Psoas muscle (tissue), 8 donors: Measurements from ENCODE around the gene FBXO36. TPM values are rescaled to one million over a fixed set of nuclear protein-coding genes. Genes with fewer than 3 reads are reported as not detected.

Experiments used
- ATAC-seq, 4 donors: fragments of 200-7000 bp; cut with Tn5 transposase; one replicate each; pipeline ENCODE4 v1.9.1; 2020; ENCODE audit warnings: moderate library complexity in 3 of 4, mild to moderate bottlenecking in 2 of 4
- DNase-seq, 2 donors: peaks; one replicate each; pipeline ENCODE4 v3.0.0-alpha.2; 2020
- H3K27ac ChIP-seq: fragments of 200-600 bp; one replicate; pipeline ENCODE4 v1.8.0; 2022
- H3K27me3 ChIP-seq, 3 donors: fragments of 200-600 bp in 1 of 3; one replicate each; pipeline versions ENCODE4 v1.6.1 to v1.8.0; 2013 to 2022; ENCODE audit warnings: low read length in 2 of 3, mild to moderate bottlenecking in 2 of 3, moderate library complexity in 1 of 3; ENCODE audit not compliant: insufficient read depth in 3 of 3
- H3K36me3 ChIP-seq, 2 donors: fragments of 200-600 bp in 1 of 2; one replicate each; pipeline versions ENCODE4 v1.6.1 to v1.8.0; 2013 to 2022; ENCODE audit warnings: low read depth in 1 of 2, mild to moderate bottlenecking in 1 of 2, moderate library complexity in 1 of 2; ENCODE audit not compliant: insufficient read depth in 1 of 2
- H3K4me1 ChIP-seq: fragments of 200-600 bp; one replicate; pipeline ENCODE4 v1.8.0; 2022
- H3K4me3 ChIP-seq: fragments of 200-600 bp; one replicate; pipeline ENCODE4 v1.8.0; 2022; ENCODE audit warnings: mild to moderate bottlenecking
- H3K9me3 ChIP-seq: fragments of 200-600 bp; one replicate; pipeline ENCODE4 v1.8.0; 2022
- CTCF ChIP-seq: fragments of 200-600 bp; IDR thresholded peaks from one replicate; pipeline ENCODE4 v1.8.0; 2022; ENCODE audit warnings: antibody characterized with exemption
- WGBS, 3 donors: extraction: QIAGEN DNeasy Blood & Tissue Kit; methylation state at CpG; one replicate each; pipeline versions ENCODE4 v1.1.6 to v1.1.7; 2013; 5-methylcytosine and 5-hydroxymethylcytosine counted together
- intact Hi-C, 2 donors: fragments of 100-400 bp; cut with DNase I; formaldehyde crosslinking; loops; one replicate each; pipeline versions ENCODE4 v1.11.0 to v1.14.2; 2022
- polyA plus RNA-seq, 3 donors: library from polyadenylated mRNA; stranded (reverse); fragments of 200-250 nt; gene quantifications; one replicate each; pipeline ENCODE4 v1.2.3, GENCODE V29; 2013
- total RNA-seq, 4 donors: library from RNA; stranded (reverse); fragmentation: NEBNext Ultra II Directional in 2 of 4; extraction: Animal tissue kit (Norgen Biotek cat#: 25700) in 2 of 4; gene quantifications; one replicate each; pipeline versions ENCODE4 v1.2.1 to v1.2.4, GENCODE V29; 2021 to 2023
- donor health status: healthy with polysubstance abuse.
- donor health status: DM: no; HTN: no; CAD: no; lungs with moderate emphysema.
- donor health status: Bipolar disorder and iron deficiency.
- donor health status: healthy.
- donor health status: DM: yes; HTN: yes; CAD: no.
- donor health status: DM: no; HTN: no; CAD: no.
- donor health status: DM: no; HTN: no; CAD: no.
- donor health status: DM: yes; HTN: yes; CAD: no.

Gene FBXO36
- total and polyA plus RNA-seq, 7 donors, result 0.21 to 1.2 (median 0.60) TPM

- no peak for TF ChIP-seq CTCF
- no peaks in the 10 kb centered on the region for H3K27me3 ChIP-seq
- H3K36me3 ChIP-seq, result no peaks in the 10 kb centered on the region
- ATAC-seq (no peak), DNase-seq (no peak)
- H3K9me3 ChIP-seq, result no peaks in the 10 kb centered on the region
- peaks cover 7% of the 10 kb centered on the region for H3K4me1 ChIP-seq
- H3K27ac ChIP-seq, result no peak overlapping the region
- intact Hi-C loops, result no loop called here
- H3K4me3 ChIP-seq, result no peak overlapping the region
Observed at GRCh38 chr2:229925201-229925600, 2.9 kb downstream of the FBXO36 start.

GRCh38 chr2:229927817-229928321 is 5.6 kb downstream of the FBXO36 start:
- DNase-seq (no peak), ATAC-seq (no peak)
- intact Hi-C loops, result no loop called here
- no peak for TF ChIP-seq CTCF
- H3K36me3 ChIP-seq, result no peaks in the 10 kb centered on the region
- H3K4me3 ChIP-seq, result no peak overlapping the region
- no peak overlapping the region for H3K27ac ChIP-seq
- H3K4me1 ChIP-seq, result peaks cover 7% of the 10 kb centered on the region
- no peaks in the 10 kb centered on the region for H3K9me3 ChIP-seq
- H3K27me3 ChIP-seq, result no peaks in the 10 kb centered on the region
- 95 to 96% (median 95%) methylated on average over 2 of the region's 2 CpGs for WGBS, 3 donors

GRCh38 chr2:229930656-229931055 is 8.4 kb downstream of the FBXO36 start:
- H3K4me3 ChIP-seq, result no peak overlapping the region
- TF ChIP-seq CTCF, result no peak
- intact Hi-C loops, result no loop called here
- no peaks in the 10 kb centered on the region for H3K9me3 ChIP-seq
- no peaks in the 10 kb centered on the region for H3K36me3 ChIP-seq
- H3K27ac ChIP-seq, result no peak overlapping the region
- no peak for ATAC-seq
- 91 to 93% (median 93%) methylated on average over 7 of the region's 7 CpGs for WGBS, 3 donors
- no peaks in the 10 kb centered on the region for H3K27me3 ChIP-seq
- H3K4me1 ChIP-seq, result no peaks in the 10 kb centered on the region
- no peak for DNase-seq

- WGBS, 3 donors, result 95 to 97% (median 96%) methylated on average over 5 of the region's 5 CpGs
- H3K4me3 ChIP-seq, result no peak overlapping the region
- no peak for DNase-seq
- H3K9me3 ChIP-seq, result no peaks in the 10 kb centered on the region
- H3K36me3 ChIP-seq, result no peaks in the 10 kb centered on the region
- no peak for ATAC-seq
- no peak for TF ChIP-seq CTCF
- no peaks in the 10 kb centered on the region for H3K4me1 ChIP-seq
- intact Hi-C loops, result no loop called here
- H3K27ac ChIP-seq, result no peak overlapping the region
- no peaks in the 10 kb centered on the region for H3K27me3 ChIP-seq
Observed at GRCh38 chr2:229931241-229931640, 8.9 kb downstream of the FBXO36 start.

- H3K9me3 ChIP-seq, result peaks cover 3% of the 10 kb centered on the region
- WGBS, 3 donors, result 85 to 86% (median 86%) methylated on average over 4 of the region's 4 CpGs
- no peaks in the 10 kb centered on the region for H3K27me3 ChIP-seq
- ATAC-seq (no peak), DNase-seq (no peak)
- intact Hi-C loops, result no loop called here
- no peak overlapping the region for H3K4me3 ChIP-seq
- no peaks in the 10 kb centered on the region for H3K4me1 ChIP-seq
- TF ChIP-seq CTCF, result no peak
- no peaks in the 10 kb centered on the region for H3K36me3 ChIP-seq
- no peak overlapping the region for H3K27ac ChIP-seq
Observed at GRCh38 chr2:229937537-229937936, 15.2 kb downstream of the FBXO36 start.
